ENCODE results near the gene TPRN. TPM values are rescaled to one million over a fixed set of nuclear protein-coding genes. Genes with fewer than 3 reads are reported as not detected.

The TPRN gene
- total and polyA plus RNA-seq, 2 donors: 2.7 to 6.2 TPM

DNA sequence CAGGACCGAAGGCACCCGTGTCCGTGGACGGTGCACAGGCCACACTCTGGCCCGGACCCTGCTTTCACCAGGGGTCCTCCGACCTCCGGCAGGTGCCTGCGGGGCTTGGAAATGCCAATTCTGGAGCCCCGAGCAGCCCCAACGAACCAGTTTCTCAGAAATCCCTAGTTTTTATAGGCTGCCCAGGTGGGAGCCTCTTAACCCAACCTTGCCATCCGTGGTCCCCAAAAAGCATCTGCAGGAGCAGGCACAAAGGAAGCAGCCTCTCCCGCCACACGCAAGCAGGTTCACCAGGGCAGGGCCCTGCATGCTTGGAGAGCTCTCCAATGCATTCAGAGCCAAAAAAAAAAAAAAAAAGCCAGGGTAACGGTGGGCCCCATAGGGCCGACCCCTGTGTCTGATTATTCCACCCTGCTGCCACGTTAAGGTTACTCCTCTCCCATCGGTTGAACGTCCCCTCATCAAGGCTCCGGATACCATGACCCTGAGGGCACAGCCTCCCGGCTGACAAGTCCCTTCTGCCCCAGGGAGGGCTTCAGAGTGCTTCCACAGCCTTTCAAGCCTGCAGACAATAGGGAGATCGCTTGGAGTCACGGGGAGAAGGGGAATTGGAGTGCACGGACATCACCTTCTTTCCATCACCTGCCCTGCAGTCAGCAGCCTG lies 796 bp upstream of the TPRN start:
- WGBS: 34% methylated on average over 23 of the region's 23 CpGs
- Histone ChIP-seq H3K4me3 (ENCODE audit: low read length in 2 of 2) (peak overlapping the region; percentile 75 to 85), H3K9me3 (ENCODE audit: control insufficient read depth in 2 of 2, insufficient read depth in 1 of 2, low read length in 1 of 2) (peaks cover 0 to 5% of the 10 kb centered on the region in 2 donors), H3K27ac (ENCODE audit: low read depth in 1 of 2, low read length in 1 of 2) (peak overlapping the region; percentile 45 to 72), H3K27me3 (ENCODE audit: control insufficient read depth in 2 of 2, insufficient read depth in 1 of 2, low read length in 1 of 2) (peaks cover 10 to 25% of the 10 kb centered on the region in 2 donors), H3K4me1 (ENCODE audit: control insufficient read depth in 2 of 2, insufficient read depth in 2 of 2, low read length in 2 of 2) (peaks cover 24 to 27% of the 10 kb centered on the region in 2 donors), H3K36me3 (ENCODE audit: control insufficient read depth in 2 of 2, insufficient read depth in 2 of 2, low read length in 1 of 2) (peaks cover 0 to 4% of the 10 kb centered on the region in 2 donors)
- DNase-seq (ENCODE audit: low read depth in 6 of 9, low spot score in 9 of 9): no peak

DNA sequence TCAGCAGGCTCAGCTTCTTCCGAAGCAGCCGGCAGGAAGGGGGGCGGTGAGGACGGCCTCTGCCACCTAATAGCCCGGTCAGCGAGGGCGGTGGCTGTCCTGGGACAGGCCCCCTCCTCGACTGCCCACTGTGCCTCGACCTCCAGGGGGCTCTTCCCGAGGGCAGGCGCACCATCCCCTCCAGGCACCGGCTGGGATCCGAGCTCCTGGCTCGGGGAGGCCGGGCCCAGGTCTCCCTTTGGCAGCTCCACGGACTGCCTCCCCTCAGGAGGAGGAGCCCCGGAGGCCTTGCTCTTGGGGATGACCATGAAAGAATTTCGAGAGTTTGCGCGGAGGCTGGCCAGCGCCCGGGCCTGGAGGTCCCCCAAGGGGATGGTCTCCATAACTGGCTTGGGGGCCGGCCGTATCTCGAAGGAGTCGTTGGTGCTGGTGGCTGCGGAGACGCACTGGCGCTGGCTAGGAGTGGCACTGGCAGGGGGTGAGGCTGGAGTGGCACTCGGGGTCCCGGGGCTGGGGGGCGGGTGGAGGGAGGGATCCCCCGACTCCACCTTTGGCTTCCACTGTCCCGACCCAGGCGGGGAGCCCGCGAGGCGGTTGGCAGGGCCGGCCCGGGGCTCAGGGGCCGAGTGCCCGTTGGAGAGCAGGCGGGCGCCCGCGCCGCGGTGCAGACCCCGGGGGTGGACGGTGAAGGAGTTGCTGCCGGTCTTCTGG lies 975 bp downstream of the TPRN start:
- Histone ChIP-seq H3K27ac (ENCODE audit: low read depth in 1 of 2, low read length in 1 of 2) (no peak overlapping the region), H3K36me3 (ENCODE audit: control insufficient read depth in 2 of 2, insufficient read depth in 2 of 2, low read length in 1 of 2) (peaks cover 0 to 4% of the 10 kb centered on the region in 2 donors), H3K4me3 (ENCODE audit: low read length in 2 of 2) (peak overlapping the region in 1 of 2 donors; percentile 75), H3K27me3 (ENCODE audit: control insufficient read depth in 2 of 2, insufficient read depth in 1 of 2, low read length in 1 of 2) (peaks cover 10 to 25% of the 10 kb centered on the region in 2 donors), H3K4me1 (ENCODE audit: control insufficient read depth in 2 of 2, insufficient read depth in 2 of 2, low read length in 2 of 2) (peaks cover 18 to 22% of the 10 kb centered on the region in 2 donors), H3K9me3 (ENCODE audit: control insufficient read depth in 2 of 2, insufficient read depth in 1 of 2, low read length in 1 of 2) (no peaks in the 10 kb centered on the region)
- whole genome bisulfite sequencing: 36% methylated on average over 51 of the region's 51 CpGs
- DNase-seq (ENCODE audit: low read depth in 6 of 9, low spot score in 9 of 9): no peak

DNA sequence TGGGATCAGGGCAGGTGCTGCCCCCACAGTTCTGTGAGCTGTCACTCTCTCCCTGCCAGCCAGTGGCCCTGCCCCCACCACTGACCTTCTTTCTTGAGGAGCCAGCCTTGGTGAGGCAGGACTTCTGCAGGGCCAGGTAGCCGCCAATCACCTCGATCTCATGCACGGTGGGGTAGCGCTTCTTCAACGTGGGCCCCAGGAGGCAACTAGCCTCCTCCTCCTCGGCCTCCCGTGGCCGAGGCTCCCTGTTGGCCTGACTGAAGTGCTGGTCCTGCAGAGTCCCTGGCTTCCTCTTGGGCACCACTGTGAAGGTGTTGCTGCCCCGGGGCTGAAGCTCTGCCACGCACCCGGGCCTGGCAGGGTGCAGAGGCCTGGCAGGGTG lies 1.6 kb downstream of the TPRN start:
- Histone ChIP-seq H3K27me3 (ENCODE audit: control insufficient read depth in 2 of 2, insufficient read depth in 1 of 2, low read length in 1 of 2) (peaks cover 10 to 25% of the 10 kb centered on the region in 2 donors), H3K4me3 (ENCODE audit: low read length in 2 of 2) (no peak overlapping the region), H3K4me1 (ENCODE audit: control insufficient read depth in 2 of 2, insufficient read depth in 2 of 2, low read length in 2 of 2) (peaks cover 12 to 15% of the 10 kb centered on the region in 2 donors), H3K27ac (ENCODE audit: low read depth in 1 of 2, low read length in 1 of 2) (no peak overlapping the region), H3K9me3 (ENCODE audit: control insufficient read depth in 2 of 2, insufficient read depth in 1 of 2, low read length in 1 of 2) (no peaks in the 10 kb centered on the region), H3K36me3 (ENCODE audit: control insufficient read depth in 2 of 2, insufficient read depth in 2 of 2, low read length in 1 of 2) (peaks cover 0 to under 1% of the 10 kb centered on the region in 2 donors)
- 94% methylated on average over 11 of the region's 11 CpGs for WGBS
- no peak for DNase-seq (ENCODE audit: low read depth in 6 of 9, low spot score in 9 of 9)

DNA sequence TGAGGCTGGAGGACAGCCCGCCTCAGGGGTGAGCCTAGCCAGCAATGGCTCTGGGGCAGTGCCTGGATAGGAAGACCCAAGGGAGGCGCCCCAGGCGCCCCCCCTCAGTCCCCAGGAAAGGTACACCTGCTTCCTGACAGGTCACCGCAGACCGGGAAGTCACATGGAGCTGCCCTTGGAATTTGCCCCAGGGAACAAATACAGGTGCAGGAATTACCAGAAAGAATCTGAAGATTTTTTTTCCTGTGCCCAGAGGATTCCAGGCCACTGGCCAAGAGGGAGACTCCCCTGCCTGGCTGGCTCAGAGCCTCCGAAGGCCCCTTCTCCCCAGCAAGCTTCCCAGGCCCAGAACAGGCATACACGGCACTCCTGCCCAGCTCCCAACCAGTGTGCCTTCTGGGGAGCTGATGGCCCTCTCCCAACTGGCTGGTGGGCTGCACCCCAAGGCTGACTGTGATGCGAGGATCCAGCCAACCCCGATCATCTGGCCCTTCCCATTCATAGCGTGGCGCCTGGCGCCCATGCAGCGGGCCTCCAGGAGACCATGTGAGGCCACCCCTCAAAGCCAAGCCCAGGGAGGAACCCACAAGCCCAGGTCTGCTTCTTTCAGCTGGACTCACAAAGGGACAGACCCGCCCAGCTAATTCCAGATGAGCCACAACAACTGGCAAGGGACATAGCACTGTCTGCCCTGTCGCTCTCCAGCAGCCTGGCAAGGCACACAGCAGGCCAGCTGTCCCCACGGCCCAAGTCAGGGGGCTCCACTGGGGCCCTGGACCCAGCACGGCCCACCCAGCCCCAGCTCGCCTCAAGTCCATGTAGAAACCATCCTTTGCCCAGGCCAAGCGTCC lies 2.3 kb downstream of the TPRN start:
- H3K27me3 ChIP-seq (ENCODE audit: control insufficient read depth in 2 of 2, insufficient read depth in 1 of 2, low read length in 1 of 2): peaks cover 10 to 25% of the 10 kb centered on the region in 2 donors
- DNase-seq (ENCODE audit: low read depth in 6 of 9, low spot score in 9 of 9): no peak
- H3K36me3 ChIP-seq (ENCODE audit: control insufficient read depth in 2 of 2, insufficient read depth in 2 of 2, low read length in 1 of 2): no peaks in the 10 kb centered on the region
- no peak overlapping the region for H3K4me3 ChIP-seq (ENCODE audit: low read length in 2 of 2)
- H3K27ac ChIP-seq (ENCODE audit: low read depth in 1 of 2, low read length in 1 of 2): no peak overlapping the region
- no peaks in the 10 kb centered on the region for H3K9me3 ChIP-seq (ENCODE audit: control insufficient read depth in 2 of 2, insufficient read depth in 1 of 2, low read length in 1 of 2)
- 95% methylated on average over 19 of the region's 19 CpGs for WGBS
- H3K4me1 ChIP-seq (ENCODE audit: control insufficient read depth in 2 of 2, insufficient read depth in 2 of 2, low read length in 2 of 2): peaks cover 9 to 14% of the 10 kb centered on the region in 2 donors

DNA sequence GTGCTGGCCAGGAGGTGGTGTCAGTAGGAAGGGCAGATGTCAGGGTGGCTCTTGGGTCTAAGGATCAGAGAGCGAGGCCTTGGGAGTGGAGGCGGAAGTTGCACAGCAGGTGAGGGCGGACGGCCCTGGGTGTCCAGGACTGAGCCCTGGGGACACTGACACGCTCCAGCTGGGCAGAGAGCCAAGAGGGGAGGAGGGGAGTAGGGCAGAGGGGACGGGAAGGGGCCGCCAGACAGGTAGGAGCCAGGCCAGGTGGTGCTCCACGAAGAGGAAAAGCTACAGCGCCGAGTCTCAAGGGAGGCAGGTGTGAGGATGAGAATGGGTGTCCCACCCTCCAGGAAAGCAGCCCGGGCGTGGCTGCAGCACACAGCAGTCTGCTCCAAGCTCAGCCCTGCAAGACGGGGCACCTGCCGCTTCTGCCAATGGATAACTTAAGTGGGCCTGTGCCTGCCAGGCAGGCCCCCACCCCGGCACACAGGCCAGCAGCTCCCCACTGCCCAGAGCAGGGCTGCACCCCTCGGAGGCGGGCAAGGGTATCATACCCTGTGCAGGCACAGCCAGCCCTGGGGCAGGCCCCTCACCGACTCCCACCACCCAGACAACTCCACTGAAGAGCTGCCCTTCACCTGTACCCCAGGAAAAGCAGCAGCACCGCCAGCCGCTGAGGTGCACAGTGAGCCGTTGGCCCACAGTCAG lies 4.9 kb downstream of the TPRN start:
- 95% methylated on average over 21 of the region's 21 CpGs for WGBS

DNA sequence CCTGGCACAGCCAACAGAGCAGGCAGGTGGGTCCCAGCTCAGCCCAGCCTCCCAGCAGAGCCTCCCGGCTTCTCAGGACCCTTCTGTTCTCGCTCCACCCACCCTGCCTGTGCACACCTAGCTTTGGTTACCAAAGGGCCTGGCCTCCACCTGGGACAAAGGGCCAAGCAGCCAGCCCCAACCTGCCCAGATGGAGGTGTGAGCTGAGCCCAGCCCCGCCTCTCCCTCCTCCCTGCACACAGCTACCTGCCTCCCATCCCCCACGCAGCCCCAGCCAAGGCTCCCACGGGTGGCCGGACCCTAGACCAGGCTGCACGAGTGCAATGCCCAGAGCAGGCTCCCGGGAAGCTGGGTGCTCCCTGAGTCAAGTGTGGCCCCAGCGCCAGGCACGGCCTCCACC lies 5.6 kb downstream of the TPRN start:
- Histone ChIP-seq H3K27me3 (ENCODE audit: control insufficient read depth in 2 of 2, insufficient read depth in 1 of 2, low read length in 1 of 2) (peaks cover 9 to 25% of the 10 kb centered on the region in 2 donors), H3K4me1 (ENCODE audit: control insufficient read depth in 2 of 2, insufficient read depth in 2 of 2, low read length in 2 of 2) (peaks cover 5 to 6% of the 10 kb centered on the region in 2 donors), H3K4me3 (ENCODE audit: low read length in 2 of 2) (no peak overlapping the region), H3K36me3 (ENCODE audit: control insufficient read depth in 2 of 2, insufficient read depth in 2 of 2, low read length in 1 of 2) (peaks cover 16 to 24% of the 10 kb centered on the region in 2 donors), H3K9me3 (ENCODE audit: control insufficient read depth in 2 of 2, insufficient read depth in 1 of 2, low read length in 1 of 2) (no peaks in the 10 kb centered on the region), H3K27ac (ENCODE audit: low read depth in 1 of 2, low read length in 1 of 2) (no peak overlapping the region)
- 93% methylated on average over 10 of the region's 10 CpGs for WGBS
- DNase-seq (ENCODE audit: low read depth in 6 of 9, low spot score in 9 of 9): no peak

More for the DNA sequence above, 4.9 kb downstream of the TPRN start:
- DNase-seq (ENCODE audit: low read depth in 6 of 9, low spot score in 9 of 9): no peak
- H3K36me3 ChIP-seq (ENCODE audit: control insufficient read depth in 2 of 2, insufficient read depth in 2 of 2, low read length in 1 of 2): peaks cover 8 to 16% of the 10 kb centered on the region in 2 donors
- H3K9me3 ChIP-seq (ENCODE audit: control insufficient read depth in 2 of 2, insufficient read depth in 1 of 2, low read length in 1 of 2): no peaks in the 10 kb centered on the region
- H3K4me3 ChIP-seq (ENCODE audit: low read length in 2 of 2): no peak overlapping the region
- peaks cover 3 to 4% of the 10 kb centered on the region in 2 donors for H3K4me1 ChIP-seq (ENCODE audit: control insufficient read depth in 2 of 2, insufficient read depth in 2 of 2, low read length in 2 of 2)
- no peak overlapping the region for H3K27ac ChIP-seq (ENCODE audit: low read depth in 1 of 2, low read length in 1 of 2)
- H3K27me3 ChIP-seq (ENCODE audit: control insufficient read depth in 2 of 2, insufficient read depth in 1 of 2, low read length in 1 of 2): peaks cover 10 to 25% of the 10 kb centered on the region in 2 donors

DNA sequence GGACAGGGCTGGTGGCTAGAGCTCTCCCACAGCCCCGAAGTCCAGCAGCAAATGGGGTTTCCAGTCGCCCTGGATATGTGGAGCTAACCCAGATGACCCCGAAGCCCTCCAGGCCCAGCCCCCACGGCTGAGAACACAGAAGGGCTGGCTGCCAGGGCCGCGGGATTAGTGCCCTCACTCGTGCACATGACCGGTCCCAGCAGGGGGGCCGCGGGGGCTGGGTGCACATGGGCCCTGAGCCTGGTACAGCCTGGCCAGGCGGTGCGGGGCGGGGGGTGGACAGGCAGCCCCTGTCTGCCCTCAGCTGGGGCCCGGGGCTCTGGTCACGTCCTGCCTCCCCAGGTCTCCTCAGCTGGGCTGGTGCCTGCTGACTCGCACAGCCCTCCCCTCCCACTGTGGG lies 6.2 kb downstream of the TPRN start:
- no peak overlapping the region for H3K4me3 ChIP-seq (ENCODE audit: low read length in 2 of 2)
- no peak for DNase-seq (ENCODE audit: low read depth in 6 of 9, low spot score in 9 of 9)
- H3K9me3 ChIP-seq (ENCODE audit: control insufficient read depth in 2 of 2, insufficient read depth in 1 of 2, low read length in 1 of 2): no peaks in the 10 kb centered on the region
- WGBS: 93% methylated on average over 16 of the region's 16 CpGs
- H3K27me3 ChIP-seq (ENCODE audit: control insufficient read depth in 2 of 2, insufficient read depth in 1 of 2, low read length in 1 of 2): peaks cover 5 to 21% of the 10 kb centered on the region in 2 donors
- peaks cover 8 to 11% of the 10 kb centered on the region in 2 donors for H3K4me1 ChIP-seq (ENCODE audit: control insufficient read depth in 2 of 2, insufficient read depth in 2 of 2, low read length in 2 of 2)
- H3K36me3 ChIP-seq (ENCODE audit: control insufficient read depth in 2 of 2, insufficient read depth in 2 of 2, low read length in 1 of 2): peaks cover 19 to 26% of the 10 kb centered on the region in 2 donors
- no peak overlapping the region for H3K27ac ChIP-seq (ENCODE audit: low read depth in 1 of 2, low read length in 1 of 2)

DNA sequence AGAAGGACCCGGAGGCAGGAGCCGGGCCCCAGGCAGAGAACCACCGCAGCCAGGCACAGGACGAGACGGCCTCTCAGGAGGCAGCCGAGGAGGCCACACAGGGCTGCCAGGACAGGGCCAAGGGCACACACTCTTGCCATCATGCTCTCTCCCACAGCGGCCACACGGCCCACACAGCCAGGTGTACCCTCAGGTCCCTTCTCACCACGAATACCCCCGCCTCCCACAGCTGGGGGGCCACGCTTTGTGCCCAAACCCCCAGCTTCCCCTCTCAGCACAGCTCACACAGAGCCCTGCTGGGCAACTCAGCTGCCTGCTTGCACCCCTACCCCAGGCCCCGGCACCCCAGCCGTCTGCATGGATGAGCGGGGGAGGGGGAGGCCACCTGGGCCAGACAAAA lies 6.8 kb downstream of the TPRN start:
- no peak for DNase-seq (ENCODE audit: low read depth in 6 of 9, low spot score in 9 of 9)

More for the DNA sequence above, 6.8 kb downstream of the TPRN start:
- Histone ChIP-seq H3K27ac (ENCODE audit: low read depth in 1 of 2, low read length in 1 of 2) (no peak overlapping the region), H3K9me3 (ENCODE audit: control insufficient read depth in 2 of 2, insufficient read depth in 1 of 2, low read length in 1 of 2) (no peaks in the 10 kb centered on the region), H3K36me3 (ENCODE audit: control insufficient read depth in 2 of 2, insufficient read depth in 2 of 2, low read length in 1 of 2) (peaks cover 19 to 26% of the 10 kb centered on the region in 2 donors), H3K27me3 (ENCODE audit: control insufficient read depth in 2 of 2, insufficient read depth in 1 of 2, low read length in 1 of 2) (peaks cover 0 to 14% of the 10 kb centered on the region in 2 donors), H3K4me1 (ENCODE audit: control insufficient read depth in 2 of 2, insufficient read depth in 2 of 2, low read length in 2 of 2) (peaks cover 8 to 14% of the 10 kb centered on the region in 2 donors), H3K4me3 (ENCODE audit: low read length in 2 of 2) (no peak overlapping the region)
- WGBS: 91% methylated on average over 14 of the region's 14 CpGs

Data from thymus (tissue), 11 donors.